AG09309 (cell line): ENCODE measurements around the gene JARID2.
"Not testable (repeated sequence)": the region's sequence is repeated elsewhere in the genome, so short reads cannot be mapped to it uniquely, and the experiment has no call there.

Experiments used
- DNase-seq: peaks from one replicate; pipeline ENCODE4 v3.0.0-alpha.2; 2010; ENCODE audit warnings: low read depth
- H3K4me3 ChIP-seq: 2 replicates; pipeline ENCODE4 v1.5.1; 2011; ENCODE audit warnings: mild to moderate bottlenecking, low read depth, low read length, moderate library complexity; ENCODE audit not compliant: control insufficient read depth
- TF ChIP-seq, protein P1 (sequence below): IDR thresholded peaks from 2 replicates; pipeline ENCODE4 v1.5.1; 2011; ENCODE audit warnings: mild to moderate bottlenecking, low read depth, low read length, inconsistent platforms; ENCODE audit not compliant: insufficient read depth, control insufficient read depth; ENCODE audit errors: missing control alignments

JARID2 gene

DNA sequence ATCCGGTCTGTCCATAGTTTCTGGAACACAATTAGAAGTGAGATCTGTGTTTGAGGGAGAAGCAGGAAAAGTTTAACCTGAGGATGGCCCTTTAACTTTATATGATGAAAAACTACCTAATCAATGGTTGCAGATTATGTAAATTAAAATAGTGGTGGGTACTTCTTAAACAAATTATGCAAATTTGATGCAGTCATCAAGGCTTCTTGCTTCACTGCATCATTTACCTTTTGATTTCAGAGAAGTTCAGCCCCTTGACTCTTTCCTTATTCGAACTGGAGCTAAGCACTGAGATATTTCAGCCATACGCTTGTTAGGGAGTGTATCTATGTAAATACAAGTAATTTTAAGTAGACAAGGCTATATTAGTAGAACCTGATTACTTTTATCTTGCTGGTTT, 73.8 kb downstream of the JARID2 start:
- no peak for DNase-seq
- H3K4me3 ChIP-seq = no peak overlapping the region
- TF ChIP-seq, protein P1, sequence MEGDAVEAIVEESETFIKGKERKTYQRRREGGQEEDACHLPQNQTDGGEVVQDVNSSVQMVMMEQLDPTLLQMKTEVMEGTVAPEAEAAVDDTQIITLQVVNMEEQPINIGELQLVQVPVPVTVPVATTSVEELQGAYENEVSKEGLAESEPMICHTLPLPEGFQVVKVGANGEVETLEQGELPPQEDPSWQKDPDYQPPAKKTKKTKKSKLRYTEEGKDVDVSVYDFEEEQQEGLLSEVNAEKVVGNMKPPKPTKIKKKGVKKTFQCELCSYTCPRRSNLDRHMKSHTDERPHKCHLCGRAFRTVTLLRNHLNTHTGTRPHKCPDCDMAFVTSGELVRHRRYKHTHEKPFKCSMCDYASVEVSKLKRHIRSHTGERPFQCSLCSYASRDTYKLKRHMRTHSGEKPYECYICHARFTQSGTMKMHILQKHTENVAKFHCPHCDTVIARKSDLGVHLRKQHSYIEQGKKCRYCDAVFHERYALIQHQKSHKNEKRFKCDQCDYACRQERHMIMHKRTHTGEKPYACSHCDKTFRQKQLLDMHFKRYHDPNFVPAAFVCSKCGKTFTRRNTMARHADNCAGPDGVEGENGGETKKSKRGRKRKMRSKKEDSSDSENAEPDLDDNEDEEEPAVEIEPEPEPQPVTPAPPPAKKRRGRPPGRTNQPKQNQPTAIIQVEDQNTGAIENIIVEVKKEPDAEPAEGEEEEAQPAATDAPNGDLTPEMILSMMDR = no peak

DNA sequence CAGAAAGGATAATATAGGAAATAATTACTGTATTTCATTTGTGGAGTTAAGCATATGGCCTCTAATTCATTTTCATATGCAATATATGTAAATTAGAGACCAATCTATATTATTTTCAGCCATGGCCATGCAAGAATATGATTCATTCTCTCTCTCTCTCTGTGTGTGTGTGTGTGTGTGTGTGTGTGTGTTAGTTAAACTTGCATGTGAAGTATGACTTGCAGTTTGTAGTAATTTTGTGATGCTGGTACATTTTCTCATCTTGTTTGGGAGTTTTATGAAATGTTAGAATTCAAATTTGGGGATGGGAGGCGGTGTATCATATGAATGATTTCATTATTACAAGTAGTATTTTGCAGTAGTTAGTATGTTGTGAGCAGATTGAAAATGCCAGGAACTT, 74.8 kb downstream of the JARID2 start:
- H3K4me3 ChIP-seq = no peak overlapping the region
- TF ChIP-seq, protein P1 = no peak
- DNase-seq = no peak

DNA sequence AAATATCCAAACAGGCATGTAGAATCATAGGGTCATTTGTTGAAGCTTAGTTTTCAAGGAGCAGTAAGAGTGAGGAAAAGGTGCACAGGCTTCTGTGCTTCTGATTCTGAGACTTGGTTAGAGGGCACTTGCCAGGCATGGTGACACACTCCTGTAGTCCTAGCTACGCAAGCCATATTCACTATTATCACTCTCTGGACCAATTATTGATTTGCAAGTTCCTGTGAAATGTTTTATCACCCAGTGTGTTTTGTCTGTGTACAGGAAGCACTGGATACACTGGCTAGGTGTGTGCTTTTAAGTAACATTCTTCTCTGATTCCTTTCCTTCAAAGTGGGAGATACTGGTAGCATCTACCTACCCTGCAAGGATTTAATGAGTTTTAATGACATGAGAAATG, 76.3 kb downstream of the JARID2 start:
- no peak overlapping the region for H3K4me3 ChIP-seq
- DNase-seq = no peak
- TF ChIP-seq, protein P1 = no peak

DNA sequence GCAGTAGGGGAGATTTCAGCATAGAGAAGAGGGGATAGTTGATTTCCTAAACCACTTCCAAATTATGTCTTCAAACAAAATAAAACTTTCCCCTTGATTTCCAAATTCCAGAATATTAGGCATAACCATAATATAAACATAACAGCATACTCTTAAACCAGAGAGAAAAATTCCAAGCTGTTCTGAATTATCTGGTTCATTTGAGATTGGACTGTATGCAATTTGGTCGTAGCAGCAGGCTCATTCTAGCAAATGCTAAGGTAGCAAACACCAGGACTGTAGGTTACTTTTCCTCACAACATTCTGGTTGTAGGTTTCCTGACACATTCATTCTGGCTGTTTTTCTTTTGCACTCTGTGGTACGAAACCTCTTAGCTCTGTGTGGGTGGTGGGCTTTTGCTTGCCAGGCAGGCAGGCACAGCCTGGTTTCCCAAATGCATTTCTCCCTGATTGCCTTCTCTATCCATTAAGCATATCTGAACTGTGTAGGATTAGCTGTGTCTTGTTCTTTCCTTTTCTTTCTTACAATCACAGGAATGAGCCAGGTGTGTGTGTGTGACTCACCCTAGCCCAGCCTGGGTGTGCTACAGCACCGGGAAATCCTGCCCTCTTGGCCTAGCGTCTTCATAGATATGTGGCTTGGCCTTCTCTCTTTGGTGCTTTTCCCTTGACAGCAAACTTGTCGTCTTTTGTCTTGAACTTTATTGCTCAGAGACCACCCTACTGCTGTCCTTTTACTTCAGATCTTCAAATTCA, 77.1 kb downstream of the JARID2 start:
- TF ChIP-seq, protein P1 = no peak
- no peak overlapping the region for H3K4me3 ChIP-seq
- DNase-seq = no peak

DNA sequence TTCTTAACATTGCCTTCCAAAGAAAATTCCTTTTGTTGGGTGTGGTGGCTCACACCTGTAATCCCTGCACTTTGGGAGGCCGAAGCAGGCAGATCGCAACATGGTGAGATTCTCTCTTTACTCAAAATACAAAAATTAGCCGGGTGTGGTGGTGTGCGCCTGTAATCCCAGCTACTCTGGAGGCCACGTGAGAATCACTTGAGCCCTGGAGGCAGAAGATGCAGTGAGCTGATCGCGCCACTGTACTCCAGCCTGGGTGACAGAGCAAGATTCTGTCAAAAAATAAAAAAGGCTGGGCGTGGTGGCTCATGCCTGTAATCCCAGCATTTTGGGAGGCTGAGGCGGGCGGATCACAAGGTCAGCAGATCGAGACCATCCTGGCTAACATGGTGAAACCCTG, 77.7 kb downstream of the JARID2 start:
- not testable (repeated sequence) for H3K4me3 ChIP-seq

DNA sequence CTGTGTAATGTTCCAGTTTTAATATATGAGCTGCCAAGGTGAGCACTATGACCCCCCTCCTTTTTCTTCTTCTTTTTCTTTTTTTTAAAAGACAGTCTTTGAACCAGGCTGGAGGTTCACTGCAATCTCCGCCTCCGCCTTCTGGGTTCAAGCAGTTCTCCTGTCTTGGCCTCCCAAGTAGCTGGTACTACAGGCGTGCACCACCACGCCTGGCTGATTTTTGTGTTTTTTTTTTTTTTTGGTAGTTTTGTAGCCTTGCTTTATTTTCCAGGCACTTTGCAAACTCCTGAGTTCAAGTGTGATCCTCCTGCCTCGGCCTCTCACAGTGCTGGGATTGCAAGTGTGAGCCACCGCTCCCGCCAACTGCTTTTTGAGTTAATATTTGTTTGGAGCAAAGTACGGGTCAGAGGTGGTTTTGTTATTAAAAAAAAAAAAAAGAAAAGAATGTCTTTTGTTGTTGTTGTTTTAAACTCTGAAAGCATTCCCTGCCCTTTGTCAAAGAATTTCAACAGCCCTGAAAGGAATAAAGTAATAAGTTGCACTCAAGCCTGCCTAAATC, 78.6 kb downstream of the JARID2 start:
- no peak for DNase-seq
- H3K4me3 ChIP-seq = no peak overlapping the region
- TF ChIP-seq, protein P1 = no peak

More for the DNA sequence above, 77.7 kb downstream of the JARID2 start:
- not testable (repeated sequence) for DNase-seq

DNA sequence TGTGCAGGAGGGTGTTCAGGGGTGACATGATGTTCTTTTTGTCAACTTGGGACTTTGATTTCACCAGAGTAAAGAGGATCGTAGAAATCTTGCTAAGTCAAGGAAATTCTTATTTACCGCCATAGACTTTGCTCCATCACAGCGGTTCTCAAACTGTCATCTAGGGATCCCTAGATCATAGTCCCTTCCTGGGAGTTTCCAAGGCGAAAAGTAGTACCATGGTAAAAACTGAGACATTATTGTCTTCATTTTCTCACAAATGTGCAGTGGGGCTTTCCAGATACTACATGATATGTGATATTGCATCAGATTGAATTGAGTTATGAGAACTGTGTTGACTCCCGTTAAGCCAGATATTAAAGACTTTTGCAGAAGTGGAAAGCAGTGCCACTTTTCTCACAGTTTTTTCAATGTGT, 79.7 kb downstream of the JARID2 start:
- TF ChIP-seq, protein P1 = no peak
- H3K4me3 ChIP-seq = no peak overlapping the region
- DNase-seq = no peak
